Measurements from ENCODE around the gene OPN3. TPM values are rescaled to one million over a fixed set of nuclear protein-coding genes. Genes with fewer than 3 reads are reported as not detected.
"Not testable (repeated sequence)": the region's sequence is repeated elsewhere in the genome, so short reads cannot be mapped to it uniquely, and the experiment has no call there.

Gene OPN3
- polyA plus RNA-seq (2012; ENCODE audit: low read depth, missing spikeins): 6.5 TPM

GRCh38 chr1:241640149-241640866 is at the start of gene OPN3, which contains the start of gene CHML:
Gene OPN3 (minus strand): TSS chr1:241640369. CDS start chr1:241640254, 115 bp downstream.
Gene CHML (minus strand): TSS chr1:241640369. CDS start chr1:241635766, 4,603 bp downstream.
- DNase-seq (ENCODE audit: insufficient read length, low spot score) (peak; percentile 88), FAIRE-seq (peak; percentile 96)
- TF ChIP-seq POLR2A (IDR thresholded peaks at IDR 0.05; ENCODE audit: low read depth, low read length) (peak; percentile 86), SPI1 (IDR thresholded peaks at IDR 0.05; ENCODE audit: low read depth, low read length) (no peak), POU2F2 (IDR thresholded peaks at IDR 0.05; ENCODE audit: low read depth, low read length) (0 out of 2 replicates have a peak, but pooled peaks have one; percentile 2), TAF1 (IDR thresholded peaks at IDR 0.05; ENCODE audit: low read depth, low read length) (peak; percentile 79; the same call in 1 of the 2 replicates), POLR2AphosphoS5 (IDR thresholded peaks at IDR 0.05; ENCODE audit: low read depth, low read length) (peak; percentile 79; the same call in 1 of the 2 replicates), PAX5 (IDR thresholded peaks at IDR 0.05; ENCODE audit: insufficient read depth, low read length, severe bottlenecking) (no peak)

GRCh38 chr1:241688940-241689368 is 48.8 kb upstream of the OPN3 start:
- no peak for TF ChIP-seq PAX5 (IDR thresholded peaks at IDR 0.05; ENCODE audit: insufficient read depth, low read length, severe bottlenecking)
- TF ChIP-seq SPI1 (IDR thresholded peaks at IDR 0.05; ENCODE audit: low read depth, low read length): no peak
- TF ChIP-seq POU2F2 (IDR thresholded peaks at IDR 0.05; ENCODE audit: low read depth, low read length): no peak
- no peak for TF ChIP-seq TAF1 (IDR thresholded peaks at IDR 0.05; ENCODE audit: low read depth, low read length)
- TF ChIP-seq POLR2AphosphoS5 (IDR thresholded peaks at IDR 0.05; ENCODE audit: low read depth, low read length): no peak
- no peak for TF ChIP-seq POLR2A (IDR thresholded peaks at IDR 0.05; ENCODE audit: low read depth, low read length)
- FAIRE-seq: no peak
- no peak for DNase-seq (ENCODE audit: insufficient read length, low spot score)

- FAIRE-seq: no peak
- no peak for DNase-seq (ENCODE audit: insufficient read length, low spot score)
- TF ChIP-seq POLR2AphosphoS5 (IDR thresholded peaks at IDR 0.05; ENCODE audit: low read depth, low read length) (no peak), PAX5 (IDR thresholded peaks at IDR 0.05; ENCODE audit: insufficient read depth, low read length, severe bottlenecking) (no peak), TAF1 (IDR thresholded peaks at IDR 0.05; ENCODE audit: low read depth, low read length) (no peak), POU2F2 (IDR thresholded peaks at IDR 0.05; ENCODE audit: low read depth, low read length) (no peak)
Observed at GRCh38 chr1:241684108-241684507, 43.9 kb upstream of the OPN3 start.

- TF ChIP-seq SPI1 (IDR thresholded peaks at IDR 0.05; ENCODE audit: low read depth, low read length) (no peak), POLR2AphosphoS5 (IDR thresholded peaks at IDR 0.05; ENCODE audit: low read depth, low read length) (no peak)
- FAIRE-seq (no peak), DNase-seq (ENCODE audit: insufficient read length, low spot score) (no peak)
Observed at GRCh38 chr1:241682921-241683320, 42.8 kb upstream of the OPN3 start.

- FAIRE-seq: not testable (repeated sequence)
Observed at GRCh38 chr1:241681861-241682448, 41.8 kb upstream of the OPN3 start.

GRCh38 chr1:241679961-241680360 is 39.8 kb upstream of the OPN3 start:
- TF ChIP-seq TAF1 (IDR thresholded peaks at IDR 0.05; ENCODE audit: low read depth, low read length): no peak
- TF ChIP-seq POLR2A (IDR thresholded peaks at IDR 0.05; ENCODE audit: low read depth, low read length): no peak
- no peak for TF ChIP-seq PAX5 (IDR thresholded peaks at IDR 0.05; ENCODE audit: insufficient read depth, low read length, severe bottlenecking)
- TF ChIP-seq POU2F2 (IDR thresholded peaks at IDR 0.05; ENCODE audit: low read depth, low read length): no peak
- DNase-seq (ENCODE audit: insufficient read length, low spot score) (no peak), FAIRE-seq (no peak)

More at GRCh38 chr1:241681861-241682448, 41.8 kb upstream of the OPN3 start:
- DNase-seq (ENCODE audit: insufficient read length, low spot score): not testable (repeated sequence)

- FAIRE-seq (no peak), DNase-seq (ENCODE audit: insufficient read length, low spot score) (no peak)
- TF ChIP-seq TAF1 (IDR thresholded peaks at IDR 0.05; ENCODE audit: low read depth, low read length) (no peak), SPI1 (IDR thresholded peaks at IDR 0.05; ENCODE audit: low read depth, low read length) (no peak), POLR2AphosphoS5 (IDR thresholded peaks at IDR 0.05; ENCODE audit: low read depth, low read length) (no peak), POLR2A (IDR thresholded peaks at IDR 0.05; ENCODE audit: low read depth, low read length) (no peak), PAX5 (IDR thresholded peaks at IDR 0.05; ENCODE audit: insufficient read depth, low read length, severe bottlenecking) (no peak), POU2F2 (IDR thresholded peaks at IDR 0.05; ENCODE audit: low read depth, low read length) (no peak)
Observed at GRCh38 chr1:241679404-241679803, 39.2 kb upstream of the OPN3 start.

GRCh38 chr1:241678536-241678935 is 38.4 kb upstream of the OPN3 start:
- FAIRE-seq (no peak), DNase-seq (ENCODE audit: insufficient read length, low spot score) (no peak)
- TF ChIP-seq POLR2AphosphoS5 (IDR thresholded peaks at IDR 0.05; ENCODE audit: low read depth, low read length): no peak
- TF ChIP-seq POU2F2 (IDR thresholded peaks at IDR 0.05; ENCODE audit: low read depth, low read length): no peak
- TF ChIP-seq TAF1 (IDR thresholded peaks at IDR 0.05; ENCODE audit: low read depth, low read length): no peak
- TF ChIP-seq SPI1 (IDR thresholded peaks at IDR 0.05; ENCODE audit: low read depth, low read length): no peak
- no peak for TF ChIP-seq POLR2A (IDR thresholded peaks at IDR 0.05; ENCODE audit: low read depth, low read length)
- no peak for TF ChIP-seq PAX5 (IDR thresholded peaks at IDR 0.05; ENCODE audit: insufficient read depth, low read length, severe bottlenecking)

- FAIRE-seq: peak; percentile 23
- TF ChIP-seq POLR2AphosphoS5 (IDR thresholded peaks at IDR 0.05; ENCODE audit: low read depth, low read length): no peak
- no peak for TF ChIP-seq POLR2A (IDR thresholded peaks at IDR 0.05; ENCODE audit: low read depth, low read length)
- no peak for TF ChIP-seq TAF1 (IDR thresholded peaks at IDR 0.05; ENCODE audit: low read depth, low read length)
- DNase-seq (ENCODE audit: insufficient read length, low spot score): peak; percentile 18
Observed at GRCh38 chr1:241677201-241677600, 37.0 kb upstream of the OPN3 start.

- FAIRE-seq: peak; percentile 54
- DNase-seq (ENCODE audit: insufficient read length, low spot score): peak; percentile 5
- no peak for TF ChIP-seq SPI1 (IDR thresholded peaks at IDR 0.05; ENCODE audit: low read depth, low read length)
- no peak for TF ChIP-seq PAX5 (IDR thresholded peaks at IDR 0.05; ENCODE audit: insufficient read depth, low read length, severe bottlenecking)
- TF ChIP-seq POLR2A (IDR thresholded peaks at IDR 0.05; ENCODE audit: low read depth, low read length): no peak
- no peak for TF ChIP-seq POU2F2 (IDR thresholded peaks at IDR 0.05; ENCODE audit: low read depth, low read length)
- TF ChIP-seq POLR2AphosphoS5 (IDR thresholded peaks at IDR 0.05; ENCODE audit: low read depth, low read length): no peak
- no peak for TF ChIP-seq TAF1 (IDR thresholded peaks at IDR 0.05; ENCODE audit: low read depth, low read length)
Observed at GRCh38 chr1:241675983-241676382, 35.8 kb upstream of the OPN3 start.

Measured in GM12891 (cell line).